Activated T-cell treated with anti-CD3 and anti-CD28 coated beads, Interleukin-2, amount 50 U/mL, for 24 hours (primary cell): ENCODE data around the gene ANP32A.
"Not testable (repeated sequence)": the region's sequence is repeated elsewhere in the genome, so short reads cannot be mapped to it uniquely, and the experiment has no call there.

Source experiments
- DNase-seq: peaks from one replicate; pipeline ENCODE4 v3.0.0-alpha.2; 2020
- H3K27ac Mint-ChIP-seq: 2 replicates; pipeline ENCODE4 v1.8.0; 2020; ENCODE audit warnings: mild to moderate bottlenecking, mixed read lengths
- H3K27me3 Mint-ChIP-seq: 2 replicates; pipeline ENCODE4 v1.8.0; 2020; ENCODE audit warnings: mixed read lengths
- H3K36me3 Mint-ChIP-seq: 2 replicates; pipeline ENCODE4 v1.8.0; 2020; ENCODE audit warnings: low read depth, mixed read lengths
- H3K4me1 Mint-ChIP-seq: 2 replicates; pipeline ENCODE4 v1.8.0; 2020; ENCODE audit warnings: low read depth, mixed read lengths
- H3K4me3 Mint-ChIP-seq: 2 replicates; pipeline ENCODE4 v1.8.0; 2020; ENCODE audit warnings: mild to moderate bottlenecking, moderate library complexity, mixed read lengths
- H3K9me3 Mint-ChIP-seq: 2 replicates; pipeline ENCODE4 v1.8.0; 2020; ENCODE audit warnings: mixed read lengths

ANP32A gene

DNA sequence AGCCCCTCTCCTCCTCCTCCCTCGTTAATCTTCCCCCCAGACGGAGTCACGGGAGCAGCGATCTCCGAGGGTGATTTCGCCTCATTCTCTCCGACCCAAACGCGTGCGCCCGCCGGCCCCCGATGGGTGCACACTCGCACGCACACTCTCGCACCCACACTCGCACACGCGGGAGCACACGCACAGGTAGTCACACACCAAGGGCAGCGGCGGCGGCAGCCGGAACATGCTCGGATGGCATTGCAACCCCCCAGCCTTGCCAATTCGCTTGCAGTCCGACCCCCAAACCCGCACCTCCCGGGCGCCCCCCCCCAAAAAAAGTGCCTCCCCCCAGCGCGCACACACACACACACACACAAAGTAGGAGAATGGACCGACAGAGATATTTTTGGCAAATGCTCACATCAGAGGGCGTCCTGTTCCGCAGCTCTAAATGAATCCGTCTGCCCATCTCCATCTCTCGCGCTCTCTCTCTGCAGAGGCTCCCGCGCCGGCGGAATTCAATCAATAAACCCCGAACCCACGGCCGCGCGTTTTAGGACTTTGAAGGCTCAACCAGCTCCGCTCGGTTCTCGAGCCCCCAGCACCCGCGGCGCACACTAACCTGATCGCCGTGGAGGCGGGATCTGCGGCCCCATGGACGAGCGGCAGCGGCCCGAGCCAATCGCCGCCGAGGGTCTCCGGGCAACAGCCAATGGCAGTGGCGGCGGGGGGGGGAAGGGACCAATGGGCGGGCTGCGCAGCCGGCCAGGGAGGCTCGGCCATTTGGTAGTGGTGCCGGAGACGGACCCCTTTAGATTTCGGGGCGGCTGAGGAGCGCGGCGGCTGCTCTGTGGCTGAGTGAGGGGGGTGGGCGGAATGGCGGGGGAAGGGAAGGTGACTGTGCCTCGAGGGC lies at the start of gene ANP32A:
ANP32A (minus strand) TSS at position 601 of the 895 bp plus-strand sequence; CDS start at position 457, 144 bp downstream.
- Mint-ChIP-seq H3K27me3 (no peaks in the 10 kb centered on the region), H3K4me3 (peak within 1 kb of the TSS; percentile 96), H3K36me3 (peaks cover 38% of the 10 kb centered on the region), H3K4me1 (peaks cover 36% of the 10 kb centered on the region), H3K9me3 (no peaks in the 10 kb centered on the region), H3K27ac (peak within 1 kb of the TSS; percentile 98)
- peak; percentile 99 for DNase-seq

DNA sequence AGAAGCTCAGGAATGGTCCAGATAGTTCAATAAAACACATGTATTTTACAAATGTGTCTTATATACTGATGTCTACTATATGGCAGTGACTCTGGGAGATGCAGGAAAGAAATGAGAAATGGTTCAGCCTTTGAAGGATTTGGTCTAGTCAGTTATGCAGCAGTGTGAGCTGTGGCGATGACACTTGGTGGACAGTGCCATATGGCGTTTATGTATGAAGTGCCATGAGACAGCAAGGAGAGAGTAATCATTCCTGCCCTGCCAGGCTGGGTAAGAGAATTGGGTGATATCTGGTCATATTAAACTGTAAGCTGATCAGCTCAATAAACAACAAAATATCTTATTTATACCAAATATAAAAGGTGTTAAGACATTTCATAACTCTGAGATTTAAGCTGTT lies 47.6 kb upstream of the ANP32A start:
- H3K36me3 Mint-ChIP-seq, result no peaks in the 10 kb centered on the region
- no peaks in the 10 kb centered on the region for H3K4me1 Mint-ChIP-seq
- no peak overlapping the region for H3K27ac Mint-ChIP-seq
- no peak overlapping the region for H3K4me3 Mint-ChIP-seq
- peaks cover 24% of the 10 kb centered on the region for H3K27me3 Mint-ChIP-seq
- no peak for DNase-seq
- peaks cover 7% of the 10 kb centered on the region for H3K9me3 Mint-ChIP-seq

- H3K4me1 Mint-ChIP-seq, result no peaks in the 10 kb centered on the region
- H3K27ac Mint-ChIP-seq, result no peak overlapping the region
- H3K9me3 Mint-ChIP-seq, result peaks cover 13% of the 10 kb centered on the region
- H3K4me3 Mint-ChIP-seq, result no peak overlapping the region
- peaks cover 5% of the 10 kb centered on the region for H3K27me3 Mint-ChIP-seq
- no peak for DNase-seq
- peaks cover 4% of the 10 kb centered on the region for H3K36me3 Mint-ChIP-seq
Observed at GRCh38 chr15:68862415-68862814, 41.7 kb upstream of the ANP32A start.

DNA sequence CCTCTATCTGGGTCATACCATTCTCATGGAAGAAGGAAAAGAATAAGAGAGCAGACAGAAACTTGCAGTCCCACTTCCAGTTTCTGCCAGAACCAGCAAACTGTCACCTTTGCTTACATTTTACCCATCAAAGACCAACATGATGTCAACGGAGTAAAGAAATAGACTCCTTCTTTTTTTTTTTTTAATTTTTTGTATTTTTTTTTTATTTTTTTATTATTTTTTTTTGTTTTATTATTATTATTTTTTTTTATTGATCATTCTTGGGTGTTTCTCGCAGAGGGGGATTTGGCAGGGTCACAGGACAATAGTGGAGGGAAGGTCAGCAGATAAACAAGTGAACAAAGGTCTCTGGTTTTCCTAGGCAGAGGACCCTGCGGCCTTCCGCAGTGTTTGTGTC lies 38.0 kb upstream of the ANP32A start:
- not testable (repeated sequence) for H3K4me1 Mint-ChIP-seq, H3K4me3 Mint-ChIP-seq, H3K27me3 Mint-ChIP-seq, DNase-seq, H3K36me3 Mint-ChIP-seq, H3K27ac Mint-ChIP-seq
- peaks cover 16% of the 10 kb centered on the region for H3K9me3 Mint-ChIP-seq

DNA sequence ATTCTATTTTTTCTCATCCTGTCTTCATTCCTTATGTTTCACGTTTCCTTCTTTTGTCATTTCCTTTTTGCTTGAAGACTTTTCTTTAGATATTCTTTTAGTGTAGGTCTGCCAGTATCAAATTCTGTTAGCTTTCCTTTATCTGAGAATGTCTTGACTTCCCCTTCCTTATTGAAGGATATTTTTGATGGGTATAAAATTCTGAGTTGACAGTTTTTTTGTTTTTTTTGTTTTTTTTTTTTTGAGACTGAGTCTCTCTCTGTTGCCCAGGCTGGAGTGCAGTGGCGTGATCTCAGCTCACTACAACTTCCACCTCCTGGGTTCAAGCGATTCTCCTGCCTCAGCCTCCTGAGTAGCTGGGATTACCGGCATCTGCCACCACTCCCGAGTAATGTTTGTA lies 36.7 kb upstream of the ANP32A start:
- H3K27me3 Mint-ChIP-seq, H3K4me3 Mint-ChIP-seq, H3K27ac Mint-ChIP-seq, H3K36me3 Mint-ChIP-seq, H3K4me1 Mint-ChIP-seq, DNase-seq: not testable (repeated sequence)
- H3K9me3 Mint-ChIP-seq, result peaks cover 14% of the 10 kb centered on the region

DNA sequence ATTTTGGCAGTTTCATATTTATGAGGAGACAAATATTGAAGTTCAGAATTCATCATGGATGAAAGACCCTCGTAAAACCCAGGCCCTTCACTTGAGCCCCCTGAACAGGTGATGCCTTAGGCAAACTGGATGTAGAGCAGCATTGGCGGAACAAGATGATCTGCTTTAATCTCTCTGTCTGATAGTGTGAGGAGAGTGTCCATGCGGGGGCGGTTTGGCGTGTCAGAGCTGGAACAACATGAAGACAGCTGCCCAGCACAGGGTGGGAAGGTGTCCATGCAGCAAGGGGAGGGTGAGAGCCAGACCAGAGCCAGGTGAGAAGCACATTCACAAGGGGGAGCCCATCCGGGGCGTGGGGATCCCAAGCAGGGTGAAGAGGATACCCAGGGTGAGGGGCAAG lies 31.8 kb upstream of the ANP32A start:
- Mint-ChIP-seq H3K36me3 (no peaks in the 10 kb centered on the region), H3K4me1 (no peaks in the 10 kb centered on the region), H3K27ac (no peak overlapping the region), H3K27me3 (peaks cover 5% of the 10 kb centered on the region), H3K4me3 (no peak overlapping the region), H3K9me3 (peaks cover 9% of the 10 kb centered on the region)
- no peak for DNase-seq

- no peak for DNase-seq
- H3K27me3 Mint-ChIP-seq, result peaks cover 5% of the 10 kb centered on the region
- H3K27ac Mint-ChIP-seq, result no peak overlapping the region
- peaks cover 6% of the 10 kb centered on the region for H3K9me3 Mint-ChIP-seq
- H3K4me3 Mint-ChIP-seq, result no peak overlapping the region
- no peaks in the 10 kb centered on the region for H3K36me3 Mint-ChIP-seq
- H3K4me1 Mint-ChIP-seq, result no peaks in the 10 kb centered on the region
Observed at GRCh38 chr15:68851971-68852370, 31.3 kb upstream of the ANP32A start.

DNA sequence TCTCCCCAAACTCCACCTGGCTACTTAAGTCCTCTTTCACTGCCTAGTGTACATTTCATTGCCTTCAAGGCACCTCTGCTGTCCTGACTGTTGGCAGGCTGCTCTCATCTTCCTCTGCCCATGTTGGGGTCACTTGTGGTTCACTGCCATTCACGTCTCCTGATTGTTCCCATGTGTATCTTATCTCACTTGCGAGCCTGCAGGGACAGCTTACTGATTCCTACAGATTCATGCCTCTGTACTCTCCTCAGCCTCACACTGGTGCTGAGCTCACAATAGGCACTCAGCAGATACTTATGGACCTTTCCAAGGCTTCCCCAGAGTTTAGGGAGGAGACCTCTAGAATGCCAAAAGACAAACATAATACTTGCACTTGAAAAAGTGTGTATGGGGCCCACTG lies 28.8 kb upstream of the ANP32A start:
- Mint-ChIP-seq H3K4me1 (peaks cover 3% of the 10 kb centered on the region), H3K9me3 (no peaks in the 10 kb centered on the region), H3K27me3 (peaks cover 19% of the 10 kb centered on the region), H3K4me3 (no peak overlapping the region), H3K36me3 (no peaks in the 10 kb centered on the region), H3K27ac (no peak overlapping the region)
- DNase-seq, result no peak

- H3K4me3 Mint-ChIP-seq, result no peak overlapping the region
- DNase-seq, result no peak
- peaks cover 34% of the 10 kb centered on the region for H3K27me3 Mint-ChIP-seq
- no peaks in the 10 kb centered on the region for H3K36me3 Mint-ChIP-seq
- H3K9me3 Mint-ChIP-seq, result no peaks in the 10 kb centered on the region
- peaks cover 10% of the 10 kb centered on the region for H3K4me1 Mint-ChIP-seq
- no peak overlapping the region for H3K27ac Mint-ChIP-seq
Observed at GRCh38 chr15:68846851-68847439, 26.2 kb upstream of the ANP32A start.

- Mint-ChIP-seq H3K27me3 (peaks cover 48% of the 10 kb centered on the region), H3K4me3 (no peak overlapping the region), H3K36me3 (no peaks in the 10 kb centered on the region), H3K9me3 (no peaks in the 10 kb centered on the region), H3K4me1 (peaks cover 10% of the 10 kb centered on the region), H3K27ac (no peak overlapping the region)
- no peak for DNase-seq
Observed at GRCh38 chr15:68844856-68845550, 24.3 kb upstream of the ANP32A start.

- Mint-ChIP-seq H3K27ac (no peak overlapping the region), H3K9me3 (no peaks in the 10 kb centered on the region), H3K27me3 (peaks cover 61% of the 10 kb centered on the region), H3K4me1 (peaks cover 10% of the 10 kb centered on the region), H3K36me3 (no peaks in the 10 kb centered on the region), H3K4me3 (peak overlapping the region; percentile 69)
- DNase-seq, result peak; percentile 55
Observed at GRCh38 chr15:68843425-68844311, 23.0 kb upstream of the ANP32A start.

GRCh38 chr15:68842958-68843357 lies 22.3 kb upstream of the ANP32A start:
- Mint-ChIP-seq H3K27me3 (peaks cover 61% of the 10 kb centered on the region), H3K4me3 (no peak overlapping the region), H3K36me3 (no peaks in the 10 kb centered on the region), H3K4me1 (peaks cover 10% of the 10 kb centered on the region), H3K9me3 (no peaks in the 10 kb centered on the region), H3K27ac (no peak overlapping the region)
- DNase-seq, result no peak

GRCh38 chr15:68834346-68834745 lies 13.7 kb upstream of the ANP32A start:
- no peak for DNase-seq
- Mint-ChIP-seq H3K4me3 (no peak overlapping the region), H3K36me3 (no peaks in the 10 kb centered on the region), H3K27ac (no peak overlapping the region), H3K4me1 (peaks cover 19% of the 10 kb centered on the region), H3K9me3 (peaks cover 11% of the 10 kb centered on the region), H3K27me3 (peaks cover 23% of the 10 kb centered on the region)

DNA sequence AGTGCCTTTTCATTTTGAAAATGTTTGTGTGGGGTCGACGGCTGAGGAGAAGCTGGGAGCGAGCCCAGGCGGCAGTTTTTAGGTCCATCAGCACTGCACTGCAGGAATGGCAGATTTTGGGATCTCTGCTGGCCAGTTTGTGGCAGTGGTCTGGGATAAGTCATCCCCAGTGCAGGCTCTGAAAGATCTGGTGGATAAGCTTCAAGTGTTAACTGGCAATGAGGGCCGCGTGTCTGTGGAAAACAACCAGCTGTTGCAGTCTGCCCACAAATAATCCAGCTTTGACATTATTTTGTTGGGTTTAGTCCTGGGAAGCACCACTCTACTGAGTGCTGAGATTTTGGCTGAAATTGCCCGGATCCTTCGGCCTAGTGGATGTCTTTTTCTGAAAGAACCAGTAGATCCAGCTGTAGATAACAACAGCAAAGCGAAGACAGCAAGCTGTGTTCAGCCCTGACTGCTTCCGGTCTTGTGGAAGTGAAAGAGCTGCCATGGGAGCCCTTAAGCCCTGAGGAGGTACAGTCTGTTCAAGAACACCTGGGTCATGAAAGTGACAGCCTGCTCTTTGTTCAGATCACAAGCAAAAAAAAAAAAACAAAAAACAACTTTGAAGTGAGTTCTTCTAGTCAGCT lies 13.1 kb upstream of the ANP32A start:
- H3K9me3 Mint-ChIP-seq, result peaks cover 11% of the 10 kb centered on the region
- DNase-seq, result no peak
- no peak overlapping the region for H3K4me3 Mint-ChIP-seq
- peaks cover 23% of the 10 kb centered on the region for H3K4me1 Mint-ChIP-seq
- H3K36me3 Mint-ChIP-seq, result no peaks in the 10 kb centered on the region
- peaks cover 18% of the 10 kb centered on the region for H3K27me3 Mint-ChIP-seq
- no peak overlapping the region for H3K27ac Mint-ChIP-seq
